HUES6 (cell line): ENCODE results near the gene SLK.

Experiments
- H3K27ac ChIP-seq: 2 replicates; pipeline ENCODE4 v1.7.0; 2013; ENCODE audit warnings: low read depth, mild to moderate bottlenecking, low read length, inconsistent platforms
- H3K27me3 ChIP-seq: 2 replicates; pipeline ENCODE4 v1.6.1; 2013; ENCODE audit warnings: low read length; ENCODE audit not compliant: control insufficient read depth, insufficient read depth
- H3K36me3 ChIP-seq: 2 replicates; pipeline ENCODE4 v1.6.1; 2013; ENCODE audit warnings: low read length; ENCODE audit not compliant: control insufficient read depth, insufficient read depth
- H3K4me1 ChIP-seq: 2 replicates; pipeline ENCODE4 v1.6.1; 2013; ENCODE audit warnings: low read length; ENCODE audit not compliant: control insufficient read depth, insufficient read depth
- H3K4me3 ChIP-seq: 2 replicates; pipeline ENCODE4 v1.5.1; 2013; ENCODE audit warnings: low read depth, low read length
- H3K9ac ChIP-seq: one replicate; pipeline ENCODE4 v1.6.1; 2013; ENCODE audit warnings: mild to moderate bottlenecking, low read length
- H3K9me3 ChIP-seq: 2 replicates; pipeline ENCODE4 v1.6.1; 2013; ENCODE audit warnings: low read depth, low read length; ENCODE audit not compliant: control insufficient read depth, insufficient read depth

SLK gene

GRCh38 chr10:103942866-103943265, 24.1 kb upstream of the SLK start:
- H3K4me3 ChIP-seq = no peak overlapping the region

DNA sequence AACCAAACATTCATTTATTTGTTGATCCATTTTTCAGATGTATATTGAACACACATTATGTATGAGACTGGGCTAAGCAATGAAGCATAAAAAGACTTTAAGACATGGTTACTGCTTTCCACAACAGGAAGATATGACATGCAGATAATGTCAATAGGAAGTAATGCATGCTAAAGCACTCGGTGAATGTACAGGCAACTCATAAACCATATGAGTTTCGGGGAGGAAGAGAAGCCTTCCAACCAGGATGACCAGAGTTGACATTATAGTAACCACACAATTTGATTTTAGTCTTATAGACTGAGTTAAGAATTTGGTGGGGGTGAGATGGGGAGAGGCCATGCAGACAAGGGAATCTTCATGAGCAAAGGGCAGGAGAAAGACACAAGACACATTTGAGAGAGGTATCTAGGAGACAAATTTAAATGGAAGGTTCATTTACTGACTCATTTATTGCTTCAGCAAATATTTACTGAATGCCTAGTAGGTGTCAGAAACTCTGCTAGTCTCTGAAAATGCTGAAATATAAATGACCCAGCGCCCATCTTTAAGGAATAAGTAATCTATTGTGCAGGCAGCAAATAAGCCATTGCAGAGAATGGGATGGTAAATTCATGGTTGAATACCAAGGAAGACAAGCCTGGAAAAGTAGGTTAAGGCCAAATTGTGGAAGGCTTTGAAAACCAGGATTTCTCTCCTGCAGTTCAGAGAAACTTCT, 19.0 kb upstream of the SLK start:
- Histone ChIP-seq H3K36me3 (no peaks in the 10 kb centered on the region), H3K9ac (no peak overlapping the region), H3K4me3 (no peak overlapping the region), H3K27me3 (no peaks in the 10 kb centered on the region), H3K4me1 (no peaks in the 10 kb centered on the region), H3K9me3 (no peaks in the 10 kb centered on the region), H3K27ac (no peak overlapping the region)

More at GRCh38 chr10:103942866-103943265, 24.1 kb upstream of the SLK start:
- Histone ChIP-seq H3K36me3 (no peaks in the 10 kb centered on the region), H3K27ac (no peak overlapping the region), H3K9me3 (no peaks in the 10 kb centered on the region), H3K4me1 (no peaks in the 10 kb centered on the region), H3K9ac (no peak overlapping the region), H3K27me3 (no peaks in the 10 kb centered on the region)

GRCh38 chr10:103949728-103950127, 17.2 kb upstream of the SLK start:
- Histone ChIP-seq H3K36me3 (no peaks in the 10 kb centered on the region), H3K9ac (no peak overlapping the region), H3K9me3 (no peaks in the 10 kb centered on the region), H3K27ac (no peak overlapping the region), H3K27me3 (no peaks in the 10 kb centered on the region), H3K4me3 (no peak overlapping the region), H3K4me1 (no peaks in the 10 kb centered on the region)

GRCh38 chr10:103951183-103951582, 15.8 kb upstream of the SLK start:
- Histone ChIP-seq H3K4me3 (no peak overlapping the region), H3K9ac (no peak overlapping the region), H3K27ac (no peak overlapping the region), H3K9me3 (no peaks in the 10 kb centered on the region), H3K27me3 (no peaks in the 10 kb centered on the region), H3K4me1 (no peaks in the 10 kb centered on the region), H3K36me3 (no peaks in the 10 kb centered on the region)

DNA sequence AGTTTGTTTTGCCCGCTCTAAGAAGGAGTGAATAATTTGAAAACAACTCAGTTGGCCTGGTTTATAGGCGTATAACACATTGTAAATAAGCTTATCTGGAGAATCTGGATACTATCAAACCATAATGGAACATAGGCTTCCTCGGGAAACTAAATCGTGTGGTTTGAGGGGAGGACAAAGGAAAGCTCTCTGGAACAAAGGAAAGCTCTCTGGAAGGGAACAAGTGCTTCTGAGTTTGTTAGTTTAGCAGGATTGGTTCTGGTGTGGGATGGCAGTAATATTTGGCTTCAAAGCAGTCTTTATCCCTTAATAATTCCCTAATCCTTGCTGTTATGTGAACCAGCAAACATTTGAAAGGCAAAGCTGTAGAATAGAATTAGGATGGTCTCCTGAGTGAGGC, 15.0 kb upstream of the SLK start:
- no peaks in the 10 kb centered on the region for H3K27me3 ChIP-seq
- H3K4me1 ChIP-seq = no peaks in the 10 kb centered on the region
- H3K27ac ChIP-seq = no peak overlapping the region
- no peak overlapping the region for H3K4me3 ChIP-seq
- no peaks in the 10 kb centered on the region for H3K9me3 ChIP-seq
- no peaks in the 10 kb centered on the region for H3K36me3 ChIP-seq
- no peak overlapping the region for H3K9ac ChIP-seq

DNA sequence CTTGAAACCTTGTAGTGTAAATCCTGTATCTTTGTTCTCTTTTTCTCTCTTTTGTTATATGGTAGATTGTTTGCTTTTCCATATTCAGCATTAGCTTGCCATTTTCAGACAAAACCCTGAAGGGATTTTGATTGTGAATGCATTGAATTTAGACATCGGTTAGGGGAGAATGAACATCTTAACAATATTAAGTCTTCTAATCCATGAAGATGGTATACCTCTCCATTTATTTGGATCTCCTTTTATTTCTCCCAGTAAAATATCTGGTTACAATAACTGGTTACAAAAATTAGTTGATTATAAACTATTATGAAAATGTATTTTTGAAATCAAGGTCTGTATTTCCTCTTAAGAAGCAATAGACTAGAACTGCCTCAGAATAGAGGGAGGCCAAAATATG, 12.4 kb upstream of the SLK start:
- Histone ChIP-seq H3K4me1 (no peaks in the 10 kb centered on the region), H3K36me3 (no peaks in the 10 kb centered on the region), H3K27ac (no peak overlapping the region), H3K27me3 (no peaks in the 10 kb centered on the region), H3K9me3 (no peaks in the 10 kb centered on the region), H3K4me3 (no peak overlapping the region), H3K9ac (no peak overlapping the region)

- Histone ChIP-seq H3K4me1 (no peaks in the 10 kb centered on the region), H3K4me3 (no peak overlapping the region), H3K27me3 (no peaks in the 10 kb centered on the region), H3K27ac (no peak overlapping the region), H3K9me3 (no peaks in the 10 kb centered on the region), H3K9ac (no peak overlapping the region), H3K36me3 (no peaks in the 10 kb centered on the region)
Observed at GRCh38 chr10:103958996-103959395, 7.9 kb upstream of the SLK start.

DNA sequence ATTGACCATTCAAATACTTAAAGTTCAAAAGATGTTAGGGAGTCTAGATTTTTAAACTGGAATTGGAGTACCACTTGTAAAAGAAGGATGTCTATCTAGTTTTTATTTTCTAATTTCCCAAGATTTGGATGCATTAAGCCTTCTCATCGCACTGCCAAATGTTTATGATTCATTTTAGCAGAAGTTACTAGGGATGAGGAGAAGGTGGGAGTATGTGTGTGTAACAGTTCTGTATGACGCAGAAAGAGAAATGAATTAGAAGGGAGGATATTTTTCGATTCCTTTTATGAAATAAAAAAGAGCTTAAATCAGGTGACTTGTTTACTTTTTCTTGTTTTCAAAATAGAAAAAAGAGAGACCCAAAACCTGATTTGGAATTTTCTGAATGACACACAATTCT, 6.8 kb upstream of the SLK start:
- H3K4me1 ChIP-seq = no peaks in the 10 kb centered on the region
- no peak overlapping the region for H3K27ac ChIP-seq
- no peak overlapping the region for H3K9ac ChIP-seq
- H3K27me3 ChIP-seq = no peaks in the 10 kb centered on the region
- H3K36me3 ChIP-seq = no peaks in the 10 kb centered on the region
- no peaks in the 10 kb centered on the region for H3K9me3 ChIP-seq
- no peak overlapping the region for H3K4me3 ChIP-seq

DNA sequence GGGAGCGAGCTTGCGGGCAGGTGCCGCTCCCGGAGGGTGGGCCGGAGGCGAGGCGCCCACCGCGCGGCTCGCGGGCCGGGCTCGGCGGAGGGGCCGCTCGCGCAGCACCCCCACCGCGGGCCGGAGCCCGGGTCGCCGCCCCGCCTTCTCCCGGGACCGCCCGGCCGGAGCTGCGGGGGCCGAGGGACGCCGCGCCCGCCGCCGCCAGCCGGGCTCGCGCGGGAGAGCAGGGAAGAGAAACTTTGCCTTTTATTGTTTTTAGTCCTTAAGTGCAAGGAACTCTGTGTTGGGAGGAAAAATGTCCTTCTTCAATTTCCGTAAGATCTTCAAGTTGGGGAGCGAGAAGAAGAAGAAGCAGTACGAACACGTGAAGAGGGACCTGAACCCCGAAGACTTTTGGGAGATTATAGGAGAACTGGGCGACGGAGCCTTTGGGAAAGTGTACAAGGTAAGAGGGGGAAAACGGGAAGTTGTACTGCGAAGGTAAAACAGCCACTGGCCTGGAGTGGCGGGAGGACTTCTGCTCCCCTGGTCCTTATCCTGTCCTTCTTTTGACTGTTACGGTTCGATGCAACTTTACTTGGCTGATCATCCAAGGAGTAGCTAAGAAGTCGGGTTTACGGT, 620 bp downstream of the SLK start:
- H3K27me3 ChIP-seq = no peaks in the 10 kb centered on the region
- no peak overlapping the region for H3K27ac ChIP-seq
- H3K4me3 ChIP-seq = peak overlapping the region; percentile 94
- H3K9ac ChIP-seq = peak overlapping the region; percentile 78
- H3K4me1 ChIP-seq = peaks cover 10% of the 10 kb centered on the region
- H3K9me3 ChIP-seq = no peaks in the 10 kb centered on the region
- no peaks in the 10 kb centered on the region for H3K36me3 ChIP-seq

DNA sequence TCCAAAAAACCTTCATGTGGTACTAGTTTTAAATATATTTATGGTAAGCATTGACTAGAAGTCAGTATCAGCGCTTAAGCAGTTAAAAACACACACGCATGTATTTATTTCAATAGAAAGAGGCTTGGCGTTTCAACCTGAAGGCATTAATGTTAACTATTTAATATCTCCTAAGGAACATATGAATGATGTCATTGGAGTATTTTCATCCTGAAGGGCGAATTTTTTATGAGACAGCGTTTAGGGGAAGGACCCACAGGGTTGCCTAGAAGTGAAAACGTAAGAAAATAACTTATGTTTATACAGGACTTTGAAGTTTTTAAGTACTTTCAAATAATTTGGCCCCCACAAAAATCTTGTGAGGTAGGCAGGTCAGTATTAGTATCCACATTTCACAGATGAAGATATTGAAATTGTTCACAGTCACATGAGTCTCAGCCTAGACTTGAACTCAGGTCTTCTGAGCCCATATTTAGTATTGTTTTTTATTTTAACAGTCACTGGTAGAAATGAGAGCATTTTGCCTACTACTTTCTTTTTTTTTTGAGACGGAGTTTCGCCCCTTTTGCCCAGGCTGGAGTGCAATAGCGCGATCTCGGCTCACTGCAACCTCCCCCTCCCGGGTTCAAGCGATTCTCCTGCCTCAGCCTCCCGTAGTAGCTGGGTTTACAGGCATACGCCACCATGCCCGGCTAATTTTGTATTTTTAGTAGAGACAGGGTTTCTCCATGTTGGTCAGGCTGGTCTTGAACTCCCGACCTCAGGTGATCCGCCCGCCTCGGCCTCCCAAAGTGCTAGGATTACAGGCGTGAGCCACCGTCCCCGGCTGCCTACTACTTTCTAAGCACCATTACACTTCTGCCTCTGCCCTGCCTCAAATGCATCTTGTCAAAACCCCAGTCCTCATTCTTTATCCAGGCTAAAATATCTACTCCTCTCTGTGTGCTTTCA, 1.8 kb downstream of the SLK start:
- peaks cover 10% of the 10 kb centered on the region for H3K4me1 ChIP-seq
- H3K36me3 ChIP-seq = no peaks in the 10 kb centered on the region
- no peaks in the 10 kb centered on the region for H3K27me3 ChIP-seq
- H3K27ac ChIP-seq = no peak overlapping the region
- H3K4me3 ChIP-seq = peak overlapping the region; percentile 94
- no peaks in the 10 kb centered on the region for H3K9me3 ChIP-seq
- H3K9ac ChIP-seq = no peak overlapping the region

- Histone ChIP-seq H3K36me3 (no peaks in the 10 kb centered on the region), H3K9me3 (no peaks in the 10 kb centered on the region), H3K9ac (no peak overlapping the region), H3K27ac (no peak overlapping the region), H3K27me3 (no peaks in the 10 kb centered on the region), H3K4me3 (peak overlapping the region; percentile 49), H3K4me1 (peaks cover 10% of the 10 kb centered on the region)
Observed at GRCh38 chr10:103969436-103969835, 2.5 kb downstream of the SLK start.
